Activated T-helper 1 cell treated with anti-CD3 and anti-CD28 coated beads, Interleukin-2, amount 50 U/mL, for 16 hours (primary cell): ENCODE results near the gene RAMP1.

ENCODE experiments used
- DNase-seq, 2 donors: peaks; one replicate each; pipeline ENCODE4 v3.0.0-alpha.2; 2020; ENCODE audit warnings: low read depth in 1 of 2, low spot score in 1 of 2

Gene RAMP1

GRCh38 chr2:237876061-237876526 lies 16.7 kb downstream of the RAMP1 start:
- DNase-seq: no peak

DNA sequence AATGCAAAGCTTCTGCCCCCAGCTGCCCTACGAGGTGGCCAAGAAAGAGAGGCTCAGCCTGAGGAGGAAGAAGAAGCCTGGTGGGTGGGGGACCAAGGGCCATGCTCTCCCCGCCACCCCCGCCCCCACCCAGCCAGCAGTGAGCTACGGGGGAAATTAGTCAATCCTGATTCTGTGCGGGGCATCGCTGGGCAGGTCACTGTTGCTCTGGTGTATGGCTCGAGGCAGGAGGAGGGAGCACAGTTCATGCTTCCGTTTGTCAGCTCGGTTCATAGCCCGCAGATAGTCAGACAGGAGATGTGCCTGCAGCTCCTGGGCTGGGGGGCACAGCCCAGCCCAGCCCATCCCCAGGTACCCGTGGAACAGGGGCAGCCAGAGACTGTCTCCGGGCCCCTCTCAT lies 17.1 kb downstream of the RAMP1 start:
- DNase-seq: no peak

GRCh38 chr2:237876951-237877491 lies 17.6 kb downstream of the RAMP1 start:
- no peak for DNase-seq

DNA sequence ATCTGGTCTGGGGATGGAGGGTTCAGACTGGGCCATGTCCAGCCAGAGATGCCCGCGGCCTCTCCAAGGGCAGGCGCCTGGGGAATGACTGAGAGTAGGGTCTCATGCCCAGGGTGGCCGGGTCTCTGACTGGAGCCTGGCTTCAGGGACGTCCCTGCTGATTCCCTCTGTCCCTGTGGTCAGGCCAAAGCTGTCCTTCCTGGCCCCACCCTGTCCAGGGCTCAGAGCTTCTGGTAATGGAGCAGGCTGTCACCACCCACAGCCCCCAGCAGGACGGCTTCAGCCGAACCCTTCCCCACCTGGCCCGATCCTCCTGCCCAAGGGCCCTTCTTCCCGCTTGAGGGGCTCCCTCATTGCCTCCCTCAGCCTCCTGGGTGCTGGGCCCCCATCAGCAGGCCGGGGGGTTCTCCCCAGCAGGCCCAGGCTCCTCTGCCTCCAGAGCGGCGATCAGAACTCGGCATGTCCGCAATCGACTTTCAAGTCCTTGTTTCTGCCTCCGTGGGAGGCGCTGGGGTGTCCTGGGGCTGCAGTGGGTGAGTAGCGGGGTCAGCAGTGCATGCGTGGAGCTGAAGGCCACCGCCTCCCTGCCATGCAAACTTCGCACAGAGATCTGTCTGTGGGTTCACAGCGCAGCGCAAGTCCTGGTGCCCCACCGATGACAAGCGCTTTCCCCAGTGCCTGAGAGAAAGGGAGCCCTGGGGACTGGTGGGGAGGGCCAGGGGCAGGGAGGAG lies 18.3 kb downstream of the RAMP1 start:
- no peak for DNase-seq

GRCh38 chr2:237878321-237879057 lies 19.1 kb downstream of the RAMP1 start:
- DNase-seq: no peak

GRCh38 chr2:237879058-237879430 lies 19.6 kb downstream of the RAMP1 start:
- DNase-seq: no peak

GRCh38 chr2:237879991-237880560 lies 20.7 kb downstream of the RAMP1 start:
- DNase-seq: no peak

GRCh38 chr2:237882510-237883481 lies 23.4 kb downstream of the RAMP1 start:
- DNase-seq: no peak

- DNase-seq: no peak
Observed at GRCh38 chr2:237883951-237884446, 24.6 kb downstream of the RAMP1 start.

DNA sequence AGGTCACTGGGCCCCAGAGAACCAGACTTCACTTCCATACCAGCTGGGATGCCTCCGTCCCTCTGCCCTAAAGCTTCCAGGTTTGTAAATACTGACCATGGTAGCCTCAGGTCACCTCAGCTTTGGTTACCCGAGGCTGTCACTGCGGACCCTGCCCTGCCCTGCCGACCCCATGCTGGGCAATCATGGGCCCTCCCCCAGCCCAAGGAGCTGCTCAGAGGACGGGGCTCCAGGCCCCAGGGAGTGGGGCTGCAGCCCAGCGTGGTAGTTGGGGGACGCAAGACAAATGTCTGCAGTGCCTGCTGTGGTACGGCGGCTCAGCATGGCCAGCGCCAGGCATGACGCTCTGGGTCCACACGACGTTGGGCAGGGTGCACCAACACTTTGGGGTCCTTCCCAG lies 25.3 kb downstream of the RAMP1 start:
- no peak for DNase-seq

DNA sequence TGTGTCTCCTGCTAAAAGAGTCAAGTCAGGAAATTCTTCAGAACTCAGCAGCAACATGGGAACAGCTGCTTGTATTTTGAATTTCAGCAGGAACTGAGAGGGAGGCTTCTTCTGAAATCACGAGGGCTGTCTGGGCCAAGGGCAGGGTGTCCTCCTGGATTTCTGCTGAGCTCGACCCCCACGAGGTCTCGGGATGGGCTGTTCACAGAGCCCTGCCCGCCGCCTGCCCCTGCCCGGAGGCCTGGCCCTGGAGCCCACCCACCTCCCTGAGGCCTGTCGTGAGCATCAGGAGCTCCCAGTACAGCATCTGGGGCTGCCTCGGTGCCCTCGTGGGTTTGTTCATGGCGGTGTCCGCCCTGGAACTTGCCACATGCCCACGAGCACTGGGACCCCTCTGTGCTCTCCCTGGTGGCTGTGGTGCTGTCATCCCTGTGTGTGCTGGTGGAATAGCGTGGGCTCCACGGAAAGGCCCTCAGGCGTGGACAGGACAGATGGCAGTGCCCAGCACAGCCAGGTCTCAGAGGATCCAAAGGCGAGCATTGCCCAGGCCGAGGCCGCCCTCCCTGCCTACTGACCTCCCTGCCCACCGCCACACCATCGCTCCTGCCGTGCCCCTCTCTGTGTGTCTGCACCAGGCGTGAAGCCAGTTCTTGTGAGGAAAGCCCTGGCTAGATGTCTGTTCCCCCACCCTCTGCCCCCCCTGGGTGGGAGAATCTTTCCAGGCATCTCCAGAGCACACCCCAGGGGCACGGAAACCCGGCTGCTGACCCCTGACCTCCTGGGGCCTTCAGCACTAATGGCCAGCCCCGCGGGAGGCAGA lies 25.9 kb downstream of the RAMP1 start:
- no peak for DNase-seq

DNA sequence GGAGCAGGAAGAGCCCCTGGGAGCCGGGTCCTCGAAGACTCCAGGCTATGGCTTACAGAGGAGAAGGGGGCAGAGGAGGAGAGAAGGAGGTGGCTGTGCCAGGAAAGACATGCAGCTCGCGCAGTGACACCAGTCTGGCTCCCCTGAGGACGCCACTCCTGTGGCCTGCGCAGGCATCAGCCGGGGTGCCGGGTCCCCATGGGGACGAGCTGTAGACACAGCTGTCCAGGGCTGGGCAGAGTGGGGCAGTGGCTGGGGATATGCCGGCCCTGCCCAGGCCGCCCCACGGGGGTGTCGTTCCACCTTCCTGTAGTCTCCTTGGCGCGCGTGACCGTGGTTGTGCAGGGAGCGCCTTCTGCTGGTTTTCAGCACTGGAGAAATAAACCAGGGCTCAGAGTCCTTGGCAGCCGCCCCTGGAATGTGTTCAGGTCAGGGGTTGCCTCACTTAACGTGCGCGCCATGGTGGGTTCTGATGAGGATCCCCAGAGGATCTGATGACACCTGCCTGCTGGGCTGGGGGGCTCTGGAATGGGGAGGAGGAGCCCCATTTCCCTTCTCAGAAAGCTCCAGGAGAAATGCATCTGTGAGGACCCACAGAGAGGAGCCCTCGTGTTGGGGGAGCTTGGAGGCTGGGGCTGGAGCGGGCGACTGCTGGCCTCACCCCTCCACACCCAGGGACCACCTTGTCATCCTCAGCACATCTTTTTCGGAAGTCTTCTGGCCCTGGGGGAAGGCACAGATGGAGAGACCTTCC lies 26.7 kb downstream of the RAMP1 start:
- no peak for DNase-seq

DNA sequence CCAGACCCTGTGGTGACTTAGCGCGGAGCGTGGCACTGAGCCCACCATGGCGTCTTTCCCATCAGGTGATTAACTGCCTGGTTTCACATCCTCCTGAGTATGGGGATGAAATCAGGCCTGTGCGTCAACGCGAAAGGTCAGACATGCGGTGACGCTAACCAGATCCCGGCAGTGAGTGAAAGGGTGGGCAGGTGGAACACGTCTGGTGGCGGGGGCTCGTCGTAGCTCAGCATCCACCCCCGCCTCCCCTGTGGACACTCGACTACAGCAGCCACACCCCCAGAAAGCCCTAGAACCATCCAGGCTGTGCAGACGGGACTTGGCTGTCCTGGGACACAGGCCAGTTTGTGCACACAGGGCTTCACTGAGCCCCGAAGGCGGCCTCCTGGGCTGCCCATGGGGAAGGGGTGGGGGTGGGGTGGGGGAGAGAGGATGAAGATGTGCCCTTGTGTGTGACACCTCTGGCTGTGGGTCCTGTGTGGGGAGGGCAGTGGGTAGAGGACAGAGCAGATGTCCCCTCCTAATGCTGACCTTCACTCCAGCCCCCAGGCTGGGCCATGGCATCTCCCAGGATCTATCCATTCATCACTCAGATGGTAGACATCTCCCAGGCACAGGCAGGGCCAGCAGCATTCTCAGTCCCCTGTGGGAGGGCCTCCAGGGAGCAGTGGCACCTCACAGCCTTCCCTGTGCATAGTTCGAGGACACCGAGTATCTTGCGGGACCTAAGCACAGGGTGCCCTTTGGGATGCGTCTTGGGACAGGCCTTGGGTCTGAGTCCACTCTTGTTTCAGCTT lies 27.5 kb downstream of the RAMP1 start:
- DNase-seq: no peak

DNA sequence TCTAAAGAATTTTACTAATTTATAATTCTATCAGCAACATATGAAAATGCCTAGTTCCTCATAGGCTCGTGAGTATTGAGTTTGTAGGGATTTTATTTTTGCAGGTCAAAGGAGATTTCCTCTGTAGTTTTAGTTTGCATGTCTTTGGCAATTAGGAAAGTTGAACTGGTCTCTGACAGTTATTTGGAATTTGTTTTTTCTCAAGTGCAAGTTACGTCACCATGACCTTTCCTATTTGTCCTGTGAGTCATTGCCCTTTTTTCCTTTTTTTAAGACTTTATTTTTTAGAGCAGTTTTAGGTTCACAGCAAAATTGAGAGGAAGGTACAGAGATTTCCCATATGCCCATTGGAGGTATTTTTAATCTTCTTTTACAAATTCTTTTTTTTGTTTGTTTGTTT lies 29.0 kb downstream of the RAMP1 start:
- DNase-seq: no peak

DNA sequence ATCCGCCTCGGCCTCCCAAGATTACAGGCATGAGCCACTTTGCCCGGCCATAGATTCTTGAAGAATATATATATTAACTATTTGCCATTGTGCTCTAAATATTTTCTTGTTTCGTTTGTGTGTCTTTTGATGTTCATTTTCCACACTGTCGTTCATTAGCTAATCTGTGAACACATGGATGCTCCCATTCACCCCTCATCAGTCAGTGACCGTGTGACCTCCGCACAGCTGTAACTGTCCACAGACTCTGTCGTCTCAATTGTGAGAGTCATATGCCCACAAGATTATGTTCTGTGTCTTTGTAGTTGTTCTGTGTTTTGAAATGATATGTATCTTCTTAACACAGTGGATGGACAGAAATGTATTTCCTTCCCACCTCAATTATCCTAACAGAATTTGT lies 29.6 kb downstream of the RAMP1 start:
- no peak for DNase-seq

DNA sequence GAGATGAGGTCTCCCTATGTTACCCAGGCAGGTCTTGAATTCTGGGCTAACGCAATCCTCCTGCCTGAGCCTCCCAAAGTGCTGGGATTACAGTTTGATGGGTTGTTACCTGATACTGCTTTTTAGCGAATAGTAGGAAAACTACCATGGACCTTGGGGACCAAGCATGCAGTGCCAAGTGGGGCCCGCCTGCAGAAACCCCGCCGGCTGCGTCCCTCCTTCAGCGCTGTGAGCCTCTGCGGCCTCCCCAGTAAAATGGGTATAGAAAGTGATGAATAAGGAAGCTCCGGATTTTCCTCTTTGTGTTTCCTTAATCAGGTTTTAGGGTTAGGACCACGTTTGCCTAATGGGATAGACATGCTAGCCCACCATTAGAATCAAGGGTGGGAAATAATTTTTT lies 30.4 kb downstream of the RAMP1 start:
- DNase-seq: no peak

GRCh38 chr2:237892478-237892877 lies 33.1 kb downstream of the RAMP1 start:
- DNase-seq: no peak

DNA sequence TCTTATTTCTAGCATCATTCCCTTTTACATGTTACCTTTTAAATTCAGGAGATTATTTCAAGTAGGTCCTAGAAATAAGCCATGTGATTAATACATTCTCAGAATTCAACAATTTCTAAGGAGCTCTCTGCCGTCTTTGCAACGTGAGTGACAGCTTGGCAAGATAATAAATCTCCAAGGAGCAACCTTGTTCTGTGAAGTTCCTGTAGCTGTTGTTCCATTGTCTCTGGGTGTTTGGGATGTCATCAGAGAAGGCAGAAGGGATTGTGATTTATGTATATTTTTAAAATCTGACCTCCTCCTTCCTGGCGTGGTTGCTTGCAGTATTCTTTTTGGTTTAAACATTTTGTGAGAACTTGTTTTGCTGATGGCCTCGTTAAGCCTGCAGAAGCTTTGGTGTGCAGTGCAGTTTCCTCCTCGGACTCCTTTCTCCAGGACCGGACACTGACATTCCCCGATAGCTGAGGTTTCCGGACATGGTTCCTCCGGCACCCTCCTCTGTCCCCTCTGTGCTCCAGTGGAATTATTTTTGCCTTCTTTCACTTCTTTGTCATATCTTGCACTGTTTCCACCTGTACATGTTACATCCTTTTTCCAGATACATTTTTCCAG lies 33.7 kb downstream of the RAMP1 start:
- no peak for DNase-seq
